Erythroblast (primary cell): Measurements from ENCODE around the gene FAM53C.

ENCODE experiments used
- GATA1 ChIP-seq: IDR thresholded peaks from 2 replicates; pipeline ENCODE4 v1.6.1; 2011; ENCODE audit warnings: low read depth, mild to moderate bottlenecking, control low read depth, low read length, moderate library complexity
- POLR2A ChIP-seq: IDR thresholded peaks from 2 replicates; pipeline ENCODE4 v1.6.1; 2011; ENCODE audit warnings: mild to moderate bottlenecking, low read length

GRCh38 chr5:138352722-138353559, 14.9 kb downstream of the FAM53C start:
- TF ChIP-seq POLR2A (peak; percentile 56), GATA1 (no peak)
